CD14-positive monocyte (primary cell): ENCODE measurements around the gene PKHD1. TPM values are rescaled to one million over a fixed set of nuclear protein-coding genes. Genes with fewer than 3 reads are reported as not detected.

Experiments used
- DNase-seq, 3 donors: peaks; one replicate each; pipeline ENCODE4 v3.0.0-alpha.2; 2011 to 2022
- H2AFZ ChIP-seq: 2 replicates; pipeline ENCODE4 v1.6.0; 2012; ENCODE audit warnings: mild to moderate bottlenecking, low read depth, low read length, inconsistent platforms; ENCODE audit not compliant: insufficient read depth, poor library complexity, severe bottlenecking
- H3K27ac ChIP-seq, 2 donors: 1 replicate in 1 of 2; 2 replicates in 1 of 2; pipeline ENCODE4 v1.5.1; 2012 to 2013; ENCODE audit warnings: low read length in 2 of 2, control low read depth in 1 of 2, inconsistent platforms in 1 of 2, low read depth in 1 of 2, mild to moderate bottlenecking in 1 of 2
- H3K27me3 ChIP-seq, 2 donors: one replicate each; pipeline versions ENCODE4 v1.6.0 to v1.6.1; 2011 to 2013; ENCODE audit warnings: low read length in 2 of 2; ENCODE audit not compliant: control insufficient read depth in 2 of 2, insufficient read depth in 2 of 2
- H3K36me3 ChIP-seq, 2 donors: replicated peaks in 1 of 2; 1 replicate in 1 of 2; 2 replicates in 1 of 2; pipeline versions ENCODE4 v1.5.1 to v1.6.1; 2012 to 2013; ENCODE audit warnings: low read length in 2 of 2, control low read depth in 1 of 2, inconsistent platforms in 1 of 2, mild to moderate bottlenecking in 1 of 2; ENCODE audit not compliant: insufficient read depth in 2 of 2, control insufficient read depth in 1 of 2
- H3K4me1 ChIP-seq, 2 donors: 1 replicate in 1 of 2; 2 replicates in 1 of 2; pipeline versions ENCODE4 v1.5.1 to v1.6.1; 2012 to 2013; ENCODE audit warnings: low read length in 2 of 2, control low read depth in 1 of 2, inconsistent platforms in 1 of 2, mild to moderate bottlenecking in 1 of 2, moderate library complexity in 1 of 2; ENCODE audit not compliant: insufficient read depth in 2 of 2, control insufficient read depth in 1 of 2
- H3K4me2 ChIP-seq: replicated peaks from 2 replicates; pipeline ENCODE3; 2012; ENCODE audit warnings: low read length, moderate library complexity, mild to moderate bottlenecking; ENCODE audit not compliant: poor library complexity, severe bottlenecking; ENCODE audit errors: extremely low read depth
- H3K4me3 ChIP-seq, 3 experiments: fragments of 200-600 bp in 1 of 3; sonication (generic) in 1 of 3; replicated peaks in 1 of 3; 1 replicate in 2 of 3; 2 replicates in 1 of 3; pipeline ENCODE4 v1.5.1; 2011 to 2013; ENCODE audit warnings: low read length in 3 of 3, mild to moderate bottlenecking in 3 of 3, control low read depth in 2 of 3, low read depth in 2 of 3, inconsistent platforms in 1 of 3, moderate library complexity in 1 of 3
- H3K79me2 ChIP-seq: 2 replicates; pipeline ENCODE4 v1.6.0; 2012; ENCODE audit warnings: mild to moderate bottlenecking, control low read depth, inconsistent platforms, low read length, moderate library complexity; ENCODE audit not compliant: insufficient read depth
- H3K9ac ChIP-seq: 2 replicates; pipeline ENCODE4 v1.6.0; 2017; ENCODE audit warnings: low read length, mild to moderate bottlenecking; ENCODE audit not compliant: insufficient read depth, poor library complexity, severe bottlenecking
- H3K9me3 ChIP-seq, 2 donors: replicated peaks in 1 of 2; 1 replicate in 1 of 2; 2 replicates in 1 of 2; pipeline versions ENCODE4 v1.5.1 to v1.6.1; 2012 to 2013; ENCODE audit warnings: low read length in 2 of 2, control low read depth in 1 of 2; ENCODE audit not compliant: control insufficient read depth in 1 of 2, insufficient read depth in 1 of 2
- H4K20me1 ChIP-seq: 2 replicates; pipeline ENCODE4 v1.6.0; 2012; ENCODE audit warnings: mild to moderate bottlenecking, low read length, control low read depth, moderate library complexity; ENCODE audit not compliant: insufficient read depth
- H3K27ac Mint-ChIP-seq, 7 donors: one replicate each; pipeline ENCODE4 v1.8.0; 2020; ENCODE audit warnings: mild to moderate bottlenecking in 7 of 7, mixed read lengths in 7 of 7, moderate library complexity in 6 of 7, inconsistent platforms in 2 of 7
- H3K27me3 Mint-ChIP-seq, 3 donors: one replicate each; pipeline ENCODE4 v1.8.0; 2021 to 2022; ENCODE audit warnings: low read depth in 3 of 3, mild to moderate bottlenecking in 3 of 3, mixed read lengths in 3 of 3, moderate library complexity in 3 of 3, inconsistent platforms in 1 of 3
- H3K36me3 Mint-ChIP-seq, 2 donors: one replicate each; pipeline ENCODE4 v1.8.0; 2020; ENCODE audit warnings: mixed read lengths in 2 of 2, inconsistent platforms in 1 of 2, mild to moderate bottlenecking in 1 of 2
- H3K4me1 Mint-ChIP-seq: one replicate; pipeline ENCODE4 v1.8.0; 2020; ENCODE audit warnings: mild to moderate bottlenecking, mixed read lengths
- H3K4me3 Mint-ChIP-seq, 2 donors: one replicate each; pipeline ENCODE4 v1.8.0; 2020; ENCODE audit warnings: mild to moderate bottlenecking in 2 of 2, mixed read lengths in 2 of 2, moderate library complexity in 1 of 2
- H3K9me3 Mint-ChIP-seq, 7 donors: one replicate each; pipeline ENCODE4 v1.8.0; 2020 to 2022; ENCODE audit warnings: mixed read lengths in 7 of 7, mild to moderate bottlenecking in 6 of 7, moderate library complexity in 6 of 7, inconsistent platforms in 2 of 7
- CTCF ChIP-seq: fragments of 200-600 bp; IDR thresholded peaks from one replicate; pipeline ENCODE4 v1.8.0; 2022; ENCODE audit warnings: antibody characterized with exemption, mild to moderate bottlenecking
- WGBS: methylation state at CpG from one replicate; pipeline ENCODE4 v1.1.5; 2013; ENCODE audit warnings: missing lambda C conversion rate; ENCODE audit not compliant: insufficient coverage; 5-methylcytosine and 5-hydroxymethylcytosine counted together
- intact Hi-C, 2 donors: fragments of 100-400 bp; cut with micrococcal nuclease; formaldehyde crosslinking; loops; one replicate each; pipeline versions ENCODE4 v1.15.0 to v1.15.1; 2023
- polyA plus RNA-seq, 3 donors: library from polyadenylated mRNA; depleted of rRNA in 1 of 3; unstranded in 2 of 3; stranded (reverse) in 1 of 3; fragments of 300-500 nt in 2 of 3; fragments of >200 nt in 1 of 3; fragmentation: Illumina TruSeq in 2 of 3; gene quantifications; 1 replicate in 2 of 3; 2 replicates in 1 of 3; pipeline ENCODE4 v1.2.3, GENCODE V29; 2012 to 2021

Gene PKHD1
- polyA plus RNA-seq, 3 donors = not detected

GRCh38 chr6:51968265-51968664 is 119.1 kb downstream of the PKHD1 start:
- Mint-ChIP-seq H3K4me1 (no peaks in the 10 kb centered on the region), H3K27ac (no peak overlapping the region), H3K27me3 (peaks cover 7 to 8% (median 7%) of the 10 kb centered on the region in 3 donors), H3K9me3 (no peaks in the 10 kb centered on the region), H3K4me3 (no peak overlapping the region), H3K36me3 (no peaks in the 10 kb centered on the region)
- no peak overlapping the region for H3K4me2 ChIP-seq
- intact Hi-C loops = loop anchor here in 1 of 2 donors (10.0 kb wide), 1 partner anchor 1153 kb away; the partner anchor contains the start of gene TFAP2B
- H3K4me3 ChIP-seq = no peak overlapping the region
- no peaks in the 10 kb centered on the region for H3K9me3 ChIP-seq
- H3K27me3 ChIP-seq = no peaks in the 10 kb centered on the region
- no CpG with 5 or more reads among the region's 2 CpGs for WGBS
- no peaks in the 10 kb centered on the region for H3K79me2 ChIP-seq
- no peaks in the 10 kb centered on the region for H3K36me3 ChIP-seq
- DNase-seq = no peak
- no peak overlapping the region for H2AFZ ChIP-seq
- H4K20me1 ChIP-seq = no peaks in the 10 kb centered on the region
- TF ChIP-seq CTCF = no peak
- H3K27ac ChIP-seq = no peak overlapping the region
- H3K4me1 ChIP-seq = no peaks in the 10 kb centered on the region
- no peak overlapping the region for H3K9ac ChIP-seq

GRCh38 chr6:51965222-51965801 is 122.1 kb downstream of the PKHD1 start:
- no peak overlapping the region for H3K27ac ChIP-seq
- no peaks in the 10 kb centered on the region for H4K20me1 ChIP-seq
- Mint-ChIP-seq H3K36me3 (no peaks in the 10 kb centered on the region), H3K4me1 (no peaks in the 10 kb centered on the region), H3K27me3 (peaks cover 7 to 14% (median 12%) of the 10 kb centered on the region in 3 donors), H3K4me3 (no peak overlapping the region), H3K9me3 (no peaks in the 10 kb centered on the region), H3K27ac (no peak overlapping the region)
- no peak overlapping the region for H3K4me2 ChIP-seq
- 38% methylated on average over 2 of the region's 3 CpGs for WGBS
- no peaks in the 10 kb centered on the region for H3K9me3 ChIP-seq
- H3K79me2 ChIP-seq = no peaks in the 10 kb centered on the region
- DNase-seq = no peak
- TF ChIP-seq CTCF = no peak
- H3K4me1 ChIP-seq = no peaks in the 10 kb centered on the region
- H3K9ac ChIP-seq = no peak overlapping the region
- H2AFZ ChIP-seq = no peak overlapping the region
- H3K27me3 ChIP-seq = no peaks in the 10 kb centered on the region
- intact Hi-C loops = loop anchor here in 1 of 2 donors (10.0 kb wide), 1 partner anchor 1151 kb away; the partner anchor contains the start of gene TFAP2B
- no peak overlapping the region for H3K4me3 ChIP-seq
- H3K36me3 ChIP-seq = no peaks in the 10 kb centered on the region
